GM21528 (cell line): ENCODE data around the gene CTCFL.
"Not testable (repeated sequence)": the region's sequence is repeated elsewhere in the genome, so short reads cannot be mapped to it uniquely, and the experiment has no call there.

Source experiments
- ATAC-seq: cut with Tn5 transposase; IDR thresholded peaks from one replicate; pipeline ENCODE4 v1.9.1; 2021; ENCODE audit warnings: mild to moderate bottlenecking, moderate library complexity; ENCODE audit not compliant: unreplicated experiment, low FRiP score

Gene CTCFL

DNA sequence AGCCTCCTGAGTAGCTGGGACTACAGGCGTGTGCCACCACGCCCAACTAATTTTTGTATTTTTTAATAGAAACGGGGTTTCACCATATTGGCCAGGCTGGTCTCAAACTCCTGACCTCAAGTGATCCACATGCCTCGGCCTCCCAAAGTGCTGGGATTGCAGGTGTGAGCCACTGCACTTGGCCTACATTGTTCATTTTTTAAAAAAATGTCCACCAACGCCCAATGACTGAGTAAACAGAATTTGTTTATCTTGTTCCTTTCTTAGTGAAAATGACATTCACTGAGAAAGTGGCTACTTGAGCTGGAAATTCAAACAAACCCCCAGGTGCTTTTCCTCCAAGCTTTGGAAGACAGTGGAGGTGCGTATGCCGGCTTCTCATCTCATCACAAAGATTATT lies 13.2 kb downstream of the CTCFL start:
- not testable (repeated sequence) for ATAC-seq

DNA sequence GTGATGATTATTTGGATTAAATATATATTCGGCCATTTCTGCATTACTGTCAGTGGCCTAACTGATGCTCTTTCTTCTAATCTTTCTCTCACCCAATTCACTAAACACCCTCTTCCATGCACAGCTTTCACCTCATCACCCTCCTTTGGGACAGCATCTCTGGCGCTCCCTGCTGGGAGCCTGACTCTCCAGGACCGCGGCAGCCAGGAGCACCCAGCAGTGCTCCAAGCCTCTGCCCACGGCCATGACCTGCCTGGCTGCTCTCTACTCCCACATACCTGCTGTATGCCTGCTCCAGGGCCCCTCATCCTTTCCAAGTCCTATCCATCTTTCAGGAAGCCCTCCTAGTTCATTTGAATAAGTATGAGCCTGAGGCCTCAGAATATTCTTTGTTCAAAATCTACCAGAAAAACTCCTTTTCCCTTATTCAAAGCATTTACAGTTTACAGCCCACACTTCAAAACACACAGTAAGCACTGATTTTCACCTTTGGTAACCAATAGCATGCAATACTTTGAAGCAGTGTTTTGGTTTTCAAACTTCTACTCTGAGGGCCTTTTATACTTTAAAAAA lies 15.2 kb downstream of the CTCFL start:
- no peak for ATAC-seq

DNA sequence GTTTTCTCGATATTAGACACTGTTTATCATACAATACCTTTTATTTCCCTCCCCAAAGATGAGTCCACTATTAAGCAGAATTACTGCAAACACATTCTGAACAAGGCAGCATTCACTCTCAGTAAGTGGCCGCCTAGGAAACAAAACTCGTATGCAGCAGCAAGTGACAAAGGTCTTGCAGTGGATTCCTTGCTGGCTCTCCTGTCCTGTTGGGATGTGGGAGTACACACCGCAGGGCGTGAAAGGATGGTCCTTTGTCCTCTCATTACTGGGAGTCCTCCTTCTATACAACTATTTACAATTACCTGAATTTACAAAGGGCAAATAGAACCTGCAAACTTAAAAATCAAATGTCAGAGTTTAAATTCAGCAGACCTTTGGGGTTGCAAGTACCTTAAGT lies 16.1 kb downstream of the CTCFL start:
- no peak for ATAC-seq

DNA sequence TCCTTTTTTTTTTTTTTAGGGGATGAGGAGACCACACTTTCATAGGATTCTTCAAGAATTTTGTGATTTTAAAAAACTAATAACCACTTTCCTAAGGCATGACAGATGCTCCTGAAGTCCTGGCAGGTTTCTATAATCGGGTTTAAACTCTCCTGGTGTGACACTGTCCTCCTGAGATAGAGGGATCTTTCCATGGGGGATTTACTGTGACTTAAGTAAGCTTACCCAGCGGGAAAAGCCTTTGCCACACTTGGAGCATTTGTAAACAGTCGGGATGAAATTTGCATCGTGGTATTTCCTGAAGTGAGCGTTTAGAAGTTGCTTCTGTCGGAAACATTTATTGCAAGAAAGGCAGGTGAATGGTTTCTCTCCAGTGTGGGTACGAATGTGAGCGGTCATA lies 16.6 kb downstream of the CTCFL start:
- ATAC-seq, result no peak

GRCh38 chr20:57507477-57507876 lies 17.5 kb downstream of the CTCFL start:
- no peak for ATAC-seq

DNA sequence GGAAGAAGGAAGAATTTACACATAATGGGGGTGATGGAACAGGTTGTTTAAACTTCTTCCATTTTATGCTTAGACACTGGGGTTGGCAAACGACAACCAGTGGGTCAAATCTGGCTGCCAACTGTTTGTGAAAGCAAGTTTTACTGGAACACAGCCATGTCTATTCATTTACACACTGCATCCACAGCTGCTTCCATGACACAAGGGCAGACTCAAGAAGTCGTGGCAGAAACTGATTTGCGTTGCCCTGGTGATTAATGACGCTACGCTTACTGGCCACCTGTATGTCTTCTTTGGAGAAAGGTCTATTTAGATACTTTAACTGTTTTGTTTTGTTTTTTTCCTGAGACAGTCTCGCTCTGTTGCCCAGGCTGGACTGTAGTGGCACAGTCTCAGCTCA lies 19.0 kb downstream of the CTCFL start:
- no peak for ATAC-seq

- no peak for ATAC-seq
These were observed 20.5 kb downstream of the CTCFL start for GRCh38 chr20:57504411-57504810.

GRCh38 chr20:57503035-57503658 lies 21.8 kb downstream of the CTCFL start:
- ATAC-seq, result no peak

GRCh38 chr20:57502336-57502700 lies 22.6 kb downstream of the CTCFL start:
- no peak for ATAC-seq

DNA sequence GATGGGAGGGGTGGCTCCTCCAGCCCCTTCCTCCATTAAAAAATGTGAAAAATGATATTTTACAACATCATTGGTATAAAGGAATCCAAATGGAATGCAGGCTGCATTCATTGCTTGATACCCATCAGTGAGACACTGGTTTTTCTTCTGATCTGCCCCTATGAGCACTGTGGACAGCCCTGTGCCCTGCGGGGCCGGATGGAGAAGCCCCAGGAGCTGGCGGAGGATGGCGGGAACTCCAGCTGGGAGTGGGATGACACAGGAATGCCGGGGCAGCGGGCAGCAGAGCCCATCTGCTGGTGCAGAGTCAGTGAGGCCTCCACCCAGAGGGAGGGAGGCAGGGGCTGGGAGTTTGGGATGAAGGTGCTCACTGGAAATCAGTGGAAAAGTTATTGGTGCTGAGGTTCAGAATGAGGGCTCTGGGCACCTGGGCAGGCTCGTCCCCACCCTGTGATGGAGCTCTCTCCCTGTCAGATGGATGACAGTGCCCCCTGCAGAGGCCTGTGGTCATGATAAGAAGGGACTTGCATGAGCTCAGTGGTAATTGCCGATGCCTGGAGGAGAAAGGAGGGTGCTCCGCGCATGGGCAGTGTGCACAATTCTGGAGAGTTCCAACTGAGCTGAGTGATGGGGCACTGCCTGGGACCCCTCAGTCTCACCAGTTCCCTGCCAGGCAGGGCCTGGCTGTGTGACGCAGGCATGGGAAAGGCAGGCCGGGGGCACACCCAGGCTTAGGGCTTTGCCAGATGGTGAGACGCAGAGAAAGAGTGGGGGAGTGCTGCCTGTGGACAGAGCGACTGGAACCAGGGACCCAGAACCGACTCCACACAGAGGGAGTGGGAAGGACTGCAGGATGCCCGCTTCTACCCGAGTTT lies 23.2 kb downstream of the CTCFL start:
- ATAC-seq, result no peak

GRCh38 chr20:57500962-57501361 lies 24.0 kb downstream of the CTCFL start:
- no peak for ATAC-seq

- ATAC-seq, result no peak
These were observed 24.7 kb downstream of the CTCFL start for GRCh38 chr20:57500235-57500634.

GRCh38 chr20:57499676-57500075 lies 25.3 kb downstream of the CTCFL start:
- ATAC-seq, result no peak

GRCh38 chr20:57498425-57499400 lies 26.2 kb downstream of the CTCFL start:
- no peak for ATAC-seq

GRCh38 chr20:57496592-57496991 lies 28.3 kb downstream of the CTCFL start:
- no peak for ATAC-seq

DNA sequence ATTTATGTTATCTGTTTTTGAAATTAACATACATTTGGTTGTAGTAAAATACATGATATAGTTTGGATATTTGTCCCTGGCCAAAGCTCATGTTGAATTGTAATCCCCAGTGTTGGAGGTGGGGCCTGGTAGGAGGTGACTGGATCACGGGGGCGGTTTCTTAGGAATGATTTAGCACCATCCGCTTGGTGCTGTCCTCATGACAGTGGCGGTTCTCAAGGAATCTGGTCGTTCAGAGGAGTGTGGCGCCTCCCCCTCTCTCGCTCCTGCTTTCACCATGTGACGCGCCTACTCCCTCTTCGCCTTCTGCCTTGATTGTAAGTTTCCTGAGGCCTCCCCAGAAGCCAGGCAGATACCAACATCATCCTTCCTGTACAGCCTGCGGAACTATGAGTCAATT lies 29.0 kb downstream of the CTCFL start:
- no peak for ATAC-seq

DNA sequence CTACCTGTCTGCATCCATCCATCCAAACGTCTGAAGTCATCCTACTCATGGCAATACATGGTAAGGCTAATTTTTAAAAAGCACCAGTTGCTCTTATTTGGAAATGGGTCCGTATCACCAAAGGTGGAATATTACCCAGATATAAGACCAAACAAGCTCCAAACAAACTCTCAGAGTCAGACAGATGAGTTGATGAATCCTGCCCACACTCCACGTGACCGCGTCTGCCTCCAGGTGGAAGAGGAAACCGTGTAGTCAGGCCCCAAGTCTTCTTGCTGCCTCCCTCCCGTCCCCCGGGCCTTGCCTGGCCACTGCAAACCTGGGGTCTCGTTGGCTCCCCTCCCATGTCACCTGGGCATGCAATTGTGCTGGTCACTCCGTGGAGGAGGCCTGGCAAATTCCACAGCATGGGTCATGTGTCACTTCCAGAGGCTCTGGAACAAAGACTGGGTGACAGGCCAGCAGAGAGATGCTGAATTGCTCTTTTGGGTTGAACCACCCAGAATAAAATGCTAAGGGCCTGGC lies 31.8 kb downstream of the CTCFL start:
- no peak for ATAC-seq

GRCh38 chr20:57491373-57491772 lies 33.6 kb downstream of the CTCFL start:
- no peak for ATAC-seq

GRCh38 chr20:57488277-57488676 lies 36.7 kb downstream of the CTCFL start:
- ATAC-seq, result not testable (repeated sequence)

DNA sequence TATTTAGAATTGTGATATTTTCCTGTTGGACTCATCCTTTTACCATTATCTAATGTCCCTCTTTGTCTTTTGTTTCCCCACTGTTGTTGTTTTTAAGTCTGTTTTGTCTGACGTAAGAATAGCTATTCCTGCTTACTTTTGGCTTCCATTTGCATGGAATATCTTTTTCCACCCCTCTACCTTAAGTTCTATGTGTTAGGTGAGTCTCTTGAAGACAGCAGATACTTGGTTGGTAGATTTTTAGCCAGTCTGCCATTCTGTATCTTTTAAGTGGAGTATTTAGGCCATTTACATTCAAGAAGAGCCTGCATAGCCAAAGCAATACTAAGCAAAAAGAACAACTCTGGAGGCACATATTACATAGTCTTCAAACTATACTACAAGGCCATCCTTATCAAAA lies 39.2 kb downstream of the CTCFL start:
- no peak for ATAC-seq
